ENCODE results near the gene NME7.
"Not testable (repeated sequence)": the region's sequence is repeated elsewhere in the genome, so short reads cannot be mapped to it uniquely, and the experiment has no call there.

Gene NME7

GRCh38 chr1:169305356-169305755, 62.2 kb downstream of the NME7 start:
- no peak for DNase-seq (ENCODE audit: low read depth)

GRCh38 chr1:169300854-169301253, 66.7 kb downstream of the NME7 start:
- DNase-seq (ENCODE audit: low read depth): no peak

- no peak for DNase-seq (ENCODE audit: low read depth)
Measured at GRCh38 chr1:169298441-169298840, 69.2 kb downstream of the NME7 start.

- DNase-seq (ENCODE audit: low read depth): no peak
Measured at GRCh38 chr1:169295846-169296245, 71.8 kb downstream of the NME7 start.

GRCh38 chr1:169295425-169295824, 72.2 kb downstream of the NME7 start:
- no peak for DNase-seq (ENCODE audit: low read depth)

GRCh38 chr1:169289016-169289415, 78.6 kb downstream of the NME7 start:
- DNase-seq (ENCODE audit: low read depth): no peak

- peak; percentile 47 for DNase-seq (ENCODE audit: low read depth)
Measured at GRCh38 chr1:169288011-169288414, 79.6 kb downstream of the NME7 start.

- DNase-seq (ENCODE audit: low read depth): no peak
Measured at GRCh38 chr1:169287280-169287679, 80.3 kb downstream of the NME7 start.

- DNase-seq (ENCODE audit: low read depth): not testable (repeated sequence)
Measured at GRCh38 chr1:169281562-169281961, 86.0 kb downstream of the NME7 start.

- DNase-seq (ENCODE audit: low read depth): no peak
Measured at GRCh38 chr1:169271098-169271497, 96.5 kb downstream of the NME7 start.

- DNase-seq (ENCODE audit: low read depth): no peak
Measured at GRCh38 chr1:169266133-169266532, 101.5 kb downstream of the NME7 start.

- DNase-seq (ENCODE audit: low read depth): no peak
Measured at GRCh38 chr1:169263059-169263458, 104.5 kb downstream of the NME7 start.

- DNase-seq (ENCODE audit: low read depth): no peak
Measured at GRCh38 chr1:169261884-169262283, 105.7 kb downstream of the NME7 start.

- DNase-seq (ENCODE audit: low read depth): no peak
Measured at GRCh38 chr1:169260478-169261151, 107.0 kb downstream of the NME7 start.

GRCh38 chr1:169259816-169260215, 107.8 kb downstream of the NME7 start:
- no peak for DNase-seq (ENCODE audit: low read depth)

- DNase-seq (ENCODE audit: low read depth): no peak
Measured at GRCh38 chr1:169250795-169251194, 116.8 kb downstream of the NME7 start.

GRCh38 chr1:169250022-169250421, 117.6 kb downstream of the NME7 start:
- DNase-seq (ENCODE audit: low read depth): no peak

GRCh38 chr1:169249611-169250010, 118.0 kb downstream of the NME7 start:
- DNase-seq (ENCODE audit: low read depth): no peak

GRCh38 chr1:169245706-169246105, 121.9 kb downstream of the NME7 start:
- no peak for DNase-seq (ENCODE audit: low read depth)

- DNase-seq (ENCODE audit: low read depth): no peak
Measured at GRCh38 chr1:169240449-169241232, 127.0 kb downstream of the NME7 start.

GRCh38 chr1:169236880-169237279, 130.7 kb downstream of the NME7 start:
- DNase-seq (ENCODE audit: low read depth): no peak

GRCh38 chr1:169236143-169236542, 131.5 kb downstream of the NME7 start:
- no peak for DNase-seq (ENCODE audit: low read depth)

- no peak for DNase-seq (ENCODE audit: low read depth)
Measured at GRCh38 chr1:169235568-169235967, 132.0 kb downstream of the NME7 start.

GRCh38 chr1:169234780-169235179, 132.8 kb downstream of the NME7 start:
- no peak for DNase-seq (ENCODE audit: low read depth)

All from HS-27A (cell line).